ENCODE data around the gene LY6G6C. TPM values are rescaled to one million over a fixed set of nuclear protein-coding genes. Genes with fewer than 3 reads are reported as not detected.

The LY6G6C gene
- total and polyA plus RNA-seq, 7 donors = 0.07 to 1.2 (median 1.2) TPM; not detected in 4

- H3K4me1 ChIP-seq = peaks cover 0 to 45% (median 37%) of the 10 kb centered on the region in 4 donors
- peaks cover 24 to 36% (median 28%) of the 10 kb centered on the region in 4 donors for H3K36me3 ChIP-seq
- DNase-seq = no peak
- H3K4me3 ChIP-seq = peak overlapping the region; percentile 64 to 76 (median 73)
- peak overlapping the region; percentile 92 to 98 (median 94) for H3K27ac ChIP-seq
- intact Hi-C loops (cut with DNase I) = no loop called here
- TF ChIP-seq POLR2A (IDR thresholded peaks at IDR 0.05) = peak in 1 of 2 donors; percentile 49
- TF ChIP-seq EP300 (IDR thresholded peaks at IDR 0.05) = no peak
- no peak for TF ChIP-seq CTCF (IDR thresholded peaks at IDR 0.05)
- peak in 2 of 4 donors; percentile 29 to 60 for TF ChIP-seq POLR2AphosphoS5 (IDR thresholded peaks at IDR 0.05)
- WGBS, 2 donors = 0% methylated on average over 18 of the region's 18 CpGs
- no peaks in the 10 kb centered on the region for H3K9me3 ChIP-seq
- H3K27me3 ChIP-seq = no peaks in the 10 kb centered on the region
Observed at GRCh38 chr6:31734821-31735406, 13.4 kb upstream of the LY6G6C start.

- peaks cover 0 to 42% (median 35%) of the 10 kb centered on the region in 4 donors for H3K4me1 ChIP-seq
- intact Hi-C loops (cut with DNase I) = no loop called here
- peak overlapping the region; percentile 92 to 98 (median 94) for H3K27ac ChIP-seq
Observed at GRCh38 chr6:31734247-31734820, 12.8 kb upstream of the LY6G6C start.

GRCh38 chr6:31733734-31734133 is 12.2 kb upstream of the LY6G6C start:
- intact Hi-C loops (cut with DNase I) = no loop called here
- DNase-seq = no peak
- Histone ChIP-seq H3K4me3 (no peak overlapping the region), H3K36me3 (peaks cover 24 to 36% (median 28%) of the 10 kb centered on the region in 4 donors), H3K4me1 (peaks cover 0 to 39% (median 34%) of the 10 kb centered on the region in 4 donors), H3K27me3 (no peaks in the 10 kb centered on the region), H3K9me3 (no peaks in the 10 kb centered on the region), H3K27ac (peak overlapping the region; percentile 92 to 98 (median 94))
- TF ChIP-seq CTCF (IDR thresholded peaks at IDR 0.05) (no peak), POLR2A (IDR thresholded peaks at IDR 0.05) (no peak), EP300 (IDR thresholded peaks at IDR 0.05) (no peak), POLR2AphosphoS5 (IDR thresholded peaks at IDR 0.05) (no peak)
- WGBS, 2 donors = 68 to 80% methylated on average over 4 of the region's 4 CpGs

More at GRCh38 chr6:31734247-31734820, 12.8 kb upstream of the LY6G6C start:
- peaks cover 24 to 36% (median 28%) of the 10 kb centered on the region in 4 donors for H3K36me3 ChIP-seq
- DNase-seq = no peak
- TF ChIP-seq CTCF (IDR thresholded peaks at IDR 0.05) (no peak), EP300 (IDR thresholded peaks at IDR 0.05) (no peak), POLR2A (IDR thresholded peaks at IDR 0.05) (no peak), POLR2AphosphoS5 (IDR thresholded peaks at IDR 0.05) (no peak)
- peak overlapping the region; percentile 64 to 76 (median 73) for H3K4me3 ChIP-seq
- no peaks in the 10 kb centered on the region for H3K9me3 ChIP-seq
- 1 to 9% methylated on average over 2 of the region's 2 CpGs for WGBS, 2 donors
- no peaks in the 10 kb centered on the region for H3K27me3 ChIP-seq

DNA sequence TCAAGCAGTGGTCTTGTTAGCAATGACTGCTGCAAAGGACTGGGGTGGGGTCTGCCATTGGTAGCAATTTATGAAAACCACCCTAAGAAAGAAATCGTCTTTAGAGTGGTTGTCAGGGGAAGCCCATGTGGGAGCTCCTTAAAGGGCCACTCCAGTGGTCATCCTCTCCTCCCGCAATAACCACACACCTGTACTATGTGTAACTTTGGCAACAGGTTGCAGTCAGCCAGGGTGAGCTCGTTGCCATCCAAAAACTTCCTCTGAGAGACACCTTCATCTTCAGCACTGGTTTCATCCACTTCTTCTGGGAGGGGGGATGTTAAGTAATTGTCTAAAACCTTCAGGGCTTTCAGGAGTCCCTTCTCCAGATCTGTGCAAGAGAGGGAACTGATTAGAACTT is 10.5 kb upstream of the LY6G6C start:
- intact Hi-C loops (cut with DNase I) = no loop called here
- TF ChIP-seq POLR2A (IDR thresholded peaks at IDR 0.05) (no peak), EP300 (IDR thresholded peaks at IDR 0.05) (no peak), CTCF (IDR thresholded peaks at IDR 0.05) (no peak), POLR2AphosphoS5 (IDR thresholded peaks at IDR 0.05) (no peak)
- Histone ChIP-seq H3K27ac (peak overlapping the region in 2 of 4 donors; percentile 7 to 98), H3K4me3 (no peak overlapping the region), H3K4me1 (peaks cover 0 to 52% (median 45%) of the 10 kb centered on the region in 4 donors), H3K9me3 (no peaks in the 10 kb centered on the region), H3K36me3 (peaks cover 27 to 42% (median 35%) of the 10 kb centered on the region in 4 donors), H3K27me3 (no peaks in the 10 kb centered on the region)
- WGBS, 2 donors = 52 to 72% methylated on average over 3 of the region's 3 CpGs
- DNase-seq = no peak

All from sigmoid colon (tissue), 7 donors.